NT2/D1 (cell line): ENCODE measurements around the gene FHOD3.

Experiments
- SUZ12 ChIP-seq: IDR thresholded peaks from 2 replicates; pipeline ENCODE4 v1.6.1; 2011; ENCODE audit not compliant: insufficient read length, insufficient read depth; ENCODE audit errors: extremely low read depth
- YY1 ChIP-seq: IDR thresholded peaks from 2 replicates; pipeline ENCODE4 v1.6.1; 2011; ENCODE audit not compliant: insufficient read length, insufficient read depth
- ZNF274 ChIP-seq: IDR thresholded peaks from 2 replicates; pipeline ENCODE4 v1.6.1; 2011; ENCODE audit warnings: mild to moderate bottlenecking, low read depth, low read length

GRCh38 chr18:36782710-36783109, 485.2 kb downstream of the FHOD3 start:
- TF ChIP-seq ZNF274 = no peak
- no peak for TF ChIP-seq SUZ12
- no peak for TF ChIP-seq YY1
